ENCODE data around the gene MKRN3. TPM values are rescaled to one million over a fixed set of nuclear protein-coding genes. Genes with fewer than 3 reads are reported as not detected.
"Not testable (repeated sequence)": the region's sequence is repeated elsewhere in the genome, so short reads cannot be mapped to it uniquely, and the experiment has no call there.

The MKRN3 gene
- total RNA-seq, 1 donor from 2014 or later, result not detected

DNA sequence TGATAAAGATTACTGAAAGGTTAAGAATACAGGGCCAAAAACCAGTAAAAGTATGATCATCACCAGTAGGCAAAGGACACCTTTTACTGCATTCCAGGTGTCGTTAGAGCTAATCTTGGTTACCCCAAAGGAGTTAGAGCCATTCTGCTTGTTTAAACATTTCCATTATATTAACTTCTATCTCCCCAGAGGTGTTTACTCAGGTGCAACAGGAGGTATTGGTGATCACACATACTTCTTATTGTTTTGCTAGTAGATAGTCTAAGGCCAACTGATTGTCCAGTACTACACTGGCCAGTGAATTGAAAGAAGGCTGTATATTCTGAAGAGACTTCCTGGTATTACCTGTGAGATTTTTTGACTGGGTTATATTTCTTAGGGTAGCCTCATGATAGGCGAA is 22.8 kb downstream of the MKRN3 start:
- no peak for DNase-seq (ENCODE audit: low read depth in 2 of 2)

DNA sequence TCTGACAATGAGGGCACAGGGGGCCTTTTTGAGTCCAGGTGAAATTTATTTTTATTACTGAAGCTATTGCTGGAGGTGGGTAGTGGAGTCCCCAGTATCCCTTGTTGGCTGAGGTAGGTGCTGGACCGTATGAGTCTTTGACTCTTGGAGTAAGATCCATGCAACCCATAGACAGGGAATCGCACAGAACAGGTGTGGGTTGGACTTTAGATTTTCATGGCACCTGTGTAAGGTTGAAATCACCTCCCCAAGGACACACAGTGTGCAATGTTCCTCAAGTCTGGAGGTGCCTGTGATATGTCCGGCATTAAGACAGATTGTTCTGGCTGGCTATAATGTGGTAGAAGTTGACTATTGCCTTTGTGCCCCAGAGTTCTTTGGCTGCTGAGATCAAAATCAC is 23.5 kb downstream of the MKRN3 start:
- no peak for DNase-seq (ENCODE audit: low read depth in 2 of 2)

DNA sequence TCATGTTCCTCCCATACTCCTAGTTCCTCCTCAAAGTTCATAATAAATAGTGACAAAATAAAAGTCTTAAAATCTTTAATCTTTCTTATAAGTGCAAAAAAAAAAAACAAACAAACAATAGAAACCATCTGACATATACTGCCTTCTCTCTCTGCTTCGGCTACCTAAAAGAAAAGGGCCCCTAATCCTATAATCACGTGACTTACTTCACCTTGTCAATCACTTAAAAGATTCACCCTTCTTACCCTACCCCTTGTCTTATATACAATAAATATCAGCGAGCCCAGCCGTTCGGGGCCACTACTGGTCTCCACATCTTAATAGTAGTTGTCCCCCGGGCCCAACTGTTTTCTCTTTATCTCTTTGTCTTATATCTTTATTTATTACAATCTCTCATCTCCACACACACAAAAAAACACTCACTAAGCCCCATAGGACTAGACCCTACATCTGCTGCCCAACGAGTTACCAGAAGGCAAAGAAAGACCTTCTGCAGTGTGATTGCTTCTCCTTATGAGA is 28.8 kb downstream of the MKRN3 start:
- no peak for DNase-seq (ENCODE audit: low read depth in 2 of 2)

DNA sequence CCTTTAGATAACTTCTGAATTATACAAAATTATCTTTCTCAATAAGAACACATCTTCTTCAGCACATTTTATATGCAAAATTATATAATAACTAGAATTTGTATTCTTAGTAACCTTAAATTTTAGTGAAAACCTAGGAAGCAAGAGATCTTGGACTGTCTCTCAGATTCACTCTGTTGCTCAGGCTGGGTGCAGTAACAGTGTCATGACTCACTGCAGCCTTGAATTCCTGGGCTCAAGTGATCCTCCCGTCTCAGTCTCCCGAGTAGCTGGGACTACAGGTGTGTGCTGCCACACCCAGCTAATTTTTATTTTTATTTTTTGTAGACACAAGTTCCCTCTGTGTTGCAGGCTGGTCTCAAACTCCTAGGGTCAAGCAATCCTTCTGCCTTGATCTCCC is 29.9 kb downstream of the MKRN3 start:
- DNase-seq (ENCODE audit: low read depth in 2 of 2), result no peak

DNA sequence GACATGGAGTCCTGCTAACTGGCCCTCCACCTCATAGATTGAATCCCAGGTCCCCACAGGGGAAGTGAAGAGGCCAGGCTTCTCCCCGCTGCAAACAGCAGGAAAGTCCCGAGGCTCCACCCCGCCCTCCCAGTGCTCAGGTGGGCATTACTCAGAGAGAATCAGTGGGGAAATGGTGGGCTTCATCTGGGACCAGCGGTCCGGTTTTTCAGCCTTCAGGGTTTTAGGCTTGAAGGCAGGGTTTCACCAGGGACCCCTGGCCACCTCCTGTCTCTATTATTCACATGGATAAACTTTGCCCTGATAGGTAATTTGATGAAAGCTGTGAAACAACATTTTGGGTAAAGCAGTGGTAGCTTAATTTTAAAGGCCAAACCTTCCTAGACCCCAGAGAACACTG is 31.3 kb downstream of the MKRN3 start:
- DNase-seq (ENCODE audit: low read depth in 2 of 2), result no peak

DNA sequence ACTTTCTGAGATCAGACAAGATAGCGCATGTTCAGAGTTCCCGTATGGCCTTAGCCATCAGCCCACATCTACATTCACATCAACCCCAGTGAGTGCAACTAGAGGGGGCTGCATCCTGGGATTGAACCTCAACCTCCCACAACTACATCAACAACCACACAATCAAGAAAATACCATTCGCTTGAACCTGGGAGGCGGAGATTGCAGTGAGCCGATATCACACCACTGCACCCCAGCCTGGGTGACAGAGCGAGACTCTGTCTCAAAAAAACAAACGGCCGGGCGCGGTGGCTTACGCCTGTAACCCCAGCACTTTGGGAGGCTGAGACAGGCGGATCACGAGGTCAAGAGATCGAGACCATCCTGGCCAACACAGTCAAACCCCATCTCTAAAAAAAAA is 31.8 kb downstream of the MKRN3 start:
- not testable (repeated sequence) for DNase-seq (ENCODE audit: low read depth in 2 of 2)

DNA sequence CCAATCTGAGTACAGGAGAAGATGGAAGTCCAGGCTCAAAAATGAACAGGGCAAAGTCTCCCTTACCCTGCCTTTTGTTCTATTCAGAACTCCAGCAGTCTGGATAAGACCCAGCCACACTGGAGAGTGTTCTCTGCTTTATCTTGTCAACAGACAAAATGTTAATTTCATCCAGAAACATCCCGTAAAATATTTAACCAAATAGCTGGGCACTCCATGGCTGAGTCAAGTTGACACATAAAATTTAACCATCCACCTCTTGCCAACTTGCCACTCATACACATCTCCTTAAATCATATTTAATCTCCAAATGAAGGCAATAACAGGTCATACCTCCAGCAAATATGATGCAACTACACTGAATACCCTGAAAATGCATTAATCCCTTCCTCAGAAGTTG is 33.6 kb downstream of the MKRN3 start:
- no peak for DNase-seq (ENCODE audit: low read depth in 2 of 2)

DNA sequence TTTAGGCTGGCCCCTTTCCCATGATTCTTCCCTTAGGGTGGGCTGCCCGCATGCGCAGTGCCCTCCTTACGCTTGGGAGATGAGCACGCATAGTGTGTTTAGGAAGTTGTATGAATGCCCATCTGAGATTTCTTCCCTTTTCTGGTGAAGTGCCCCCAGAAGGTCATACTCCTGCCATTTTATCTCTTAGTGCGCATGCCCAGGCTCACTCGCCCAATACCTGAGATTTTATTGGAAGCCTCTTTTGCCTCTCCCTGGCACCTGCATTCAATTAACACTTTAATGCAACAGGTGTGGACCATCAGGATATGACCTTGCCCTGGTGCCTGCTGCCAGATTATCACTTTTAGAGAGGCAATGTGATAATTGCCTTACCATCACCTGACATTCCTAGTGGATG is 36.6 kb downstream of the MKRN3 start:
- no peak for DNase-seq (ENCODE audit: low read depth in 2 of 2)

DNA sequence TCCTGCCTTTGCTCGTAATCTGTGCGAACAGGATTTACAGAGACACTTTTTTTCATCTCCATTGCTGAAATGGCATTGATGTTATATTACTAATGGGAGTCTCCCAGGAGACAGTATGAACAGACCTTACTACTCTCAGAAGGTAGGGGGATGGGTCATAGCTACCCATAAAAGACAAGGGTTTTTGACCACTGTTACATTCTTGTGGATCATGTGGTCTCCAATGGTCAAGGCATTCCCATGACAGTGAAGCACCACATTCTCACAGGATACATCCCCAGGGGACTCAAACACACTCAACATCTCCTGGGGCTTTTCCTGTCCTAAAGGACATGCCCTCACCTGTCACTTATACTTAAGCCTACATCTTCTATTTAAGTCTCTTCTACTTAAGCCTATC is 40.8 kb downstream of the MKRN3 start:
- no peak for DNase-seq (ENCODE audit: low read depth in 2 of 2)

DNA sequence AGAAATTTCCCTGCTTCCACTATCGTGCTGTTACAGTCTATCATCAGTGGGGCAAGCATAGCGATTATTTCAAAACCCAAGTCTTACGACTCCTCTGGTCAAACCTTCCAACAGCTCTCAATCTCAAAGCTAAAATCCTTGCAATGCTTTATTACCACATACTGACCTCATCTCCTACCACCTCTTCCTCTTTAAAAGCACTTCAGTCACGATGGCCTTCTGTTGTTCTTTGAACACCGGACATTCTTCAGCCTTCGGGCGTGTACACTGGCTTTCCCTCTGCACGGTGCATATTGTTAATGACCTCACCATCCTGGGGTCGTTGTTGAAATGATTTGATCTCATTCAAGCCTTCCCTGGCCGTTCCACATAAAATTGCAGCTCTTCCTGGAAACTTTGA is 51.1 kb downstream of the MKRN3 start:
- no peak for DNase-seq (ENCODE audit: low read depth in 2 of 2)

Other genes with a start within 250 kb of the MKRN3 start
- not detected in 2 replicates for gene GOLGA6L26, start 231.5 kb upstream of the MKRN3 start, total RNA-seq
- gene GOLGA8S, start 210.9 kb upstream of the MKRN3 start, total RNA-seq, result 0.13 TPM in 1 of 2 replicates, not detected in the other
- gene GOLGA6L2, start 118.4 kb upstream of the MKRN3 start, total RNA-seq, result not detected in 2 replicates
- not detected in 2 replicates for gene MAGEL2, start 82.2 kb downstream of the MKRN3 start, total RNA-seq
- 20.3 and 52.2 TPM in 2 replicates for gene NDN, start 121.6 kb downstream of the MKRN3 start, total RNA-seq

Measured in dermis microvascular lymphatic vessel endothelial cell (primary cell).